Panc1 (cell line): ENCODE data around the gene CD84. TPM values are rescaled to one million over a fixed set of nuclear protein-coding genes. Genes with fewer than 3 reads are reported as not detected.

Experiments
- ATAC-seq: fragments of 200-7000 bp; cut with Tn5 transposase; 2 replicates; pipeline ENCODE4 v1.9.1; 2020; ENCODE audit warnings: mild to moderate bottlenecking, moderate library complexity
- BruUV-seq: library from RNA; stranded (reverse); fragments of 400-500 nt; replicated peaks from 2 replicates; lab custom pipeline; 2021; lab: Mats Ljungman, UMichigan
- CTCF ChIA-PET: fragments of 300-600 bp; sonication (Branson Sonifier 250); formaldehyde crosslinking; loops from one replicate; lab custom pipeline; 2022; ENCODE audit warnings: antibody characterized with exemption; lab: Charles Lee
- POLR2A ChIA-PET: fragments of 300-600 bp; sonication (Branson Sonifier 250); formaldehyde crosslinking; loops from one replicate; lab custom pipeline; 2022; ENCODE audit warnings: antibody characterized with exemption; lab: Charles Lee
- DNase-seq: peaks from one replicate; pipeline ENCODE4 v3.0.0-alpha.2; 2010; ENCODE audit warnings: low read depth, low spot score
- H3K27ac ChIP-seq: 2 replicates; pipeline ENCODE4 v1.5.1; 2011; ENCODE audit warnings: mild to moderate bottlenecking, low read length, inconsistent platforms
- H3K27me3 ChIP-seq: fragments of 200-500 bp; sonication (Bioruptor generic); 2 replicates; pipeline ENCODE4 v1.6.0; 2014; ENCODE audit warnings: low read length, inconsistent platforms; ENCODE audit not compliant: control insufficient read depth, insufficient read depth
- H3K36me3 ChIP-seq: fragments of 200-500 bp; sonication (Bioruptor generic); 2 replicates; pipeline ENCODE4 v1.5.1; 2014; ENCODE audit warnings: inconsistent platforms, mild to moderate bottlenecking, low read length, moderate library complexity; ENCODE audit not compliant: control insufficient read depth, insufficient read depth
- H3K4me1 ChIP-seq: 2 replicates; pipeline ENCODE4 v1.5.1; 2011; ENCODE audit warnings: inconsistent platforms, mild to moderate bottlenecking, low read length, moderate library complexity; ENCODE audit not compliant: control insufficient read depth, insufficient read depth
- H3K4me3 ChIP-seq, 2 experiments: 2 replicates each; pipeline ENCODE4 v1.5.1; 2011 to 2012; ENCODE audit warnings: low read depth in 2 of 2, low read length in 2 of 2, mild to moderate bottlenecking in 2 of 2, inconsistent platforms in 1 of 2, moderate library complexity in 1 of 2
- H3K9me3 ChIP-seq: fragments of 200-500 bp; sonication (Bioruptor generic); 2 replicates; pipeline ENCODE4 v1.5.1; 2014; ENCODE audit warnings: low read depth, mild to moderate bottlenecking, inconsistent platforms, low read length, moderate library complexity; ENCODE audit not compliant: control insufficient read depth, insufficient read depth
- POLR2AphosphoS5 ChIP-seq: IDR thresholded peaks from 2 replicates; pipeline ENCODE4 v1.6.1; 2012; ENCODE audit warnings: mild to moderate bottlenecking, low read depth, low read length, moderate library complexity
- REST ChIP-seq, 2 experiments: IDR thresholded peaks; 2 replicates each; pipeline ENCODE4 v1.6.1; 2011 to 2012; ENCODE audit warnings: low read depth in 2 of 2, control low read depth in 1 of 2, low read length in 1 of 2, mild to moderate bottlenecking in 1 of 2, moderate library complexity in 1 of 2; ENCODE audit not compliant: insufficient read depth in 1 of 2
- SIN3A ChIP-seq: IDR thresholded peaks from 2 replicates; pipeline ENCODE4 v1.6.1; 2012; ENCODE audit warnings: low read depth, mild to moderate bottlenecking, low read length, moderate library complexity, borderline replicate concordance; ENCODE audit not compliant: insufficient read depth
- TCF7L2 ChIP-seq: IDR thresholded peaks from 2 replicates; pipeline ENCODE4 v1.6.1; 2011; ENCODE audit warnings: mild to moderate bottlenecking, low read depth, low read length, inconsistent platforms
- in situ Hi-C: cut with HindIII; loops from 2 replicates; pipeline ENCODE4 v1.10.0; 2016; ENCODE audit warnings: low sequenced_read_pairs, low pct_unique_long_range_greater_than_20kb
- intact Hi-C: fragments of 100-400 bp; cut with micrococcal nuclease; formaldehyde crosslinking; loops from one replicate; pipeline ENCODE4 v1.10.0; 2022; ENCODE audit not compliant: unreplicated experiment
- total RNA-seq: library from RNA; stranded (reverse); gene quantifications from one replicate; pipeline ENCODE4 v1.2.1, GENCODE V29; 2021; ENCODE audit not compliant: unreplicated experiment
- TF ChIP-seq, protein P1 (sequence below): fragments of 450-650 bp; IDR thresholded peaks from 2 replicates; pipeline ENCODE4 v1.5.1; 2017; ENCODE audit warnings: mild to moderate bottlenecking

CD84 gene
- total RNA-seq, 1 experiment from 2014 or later = 0.26 TPM

DNA sequence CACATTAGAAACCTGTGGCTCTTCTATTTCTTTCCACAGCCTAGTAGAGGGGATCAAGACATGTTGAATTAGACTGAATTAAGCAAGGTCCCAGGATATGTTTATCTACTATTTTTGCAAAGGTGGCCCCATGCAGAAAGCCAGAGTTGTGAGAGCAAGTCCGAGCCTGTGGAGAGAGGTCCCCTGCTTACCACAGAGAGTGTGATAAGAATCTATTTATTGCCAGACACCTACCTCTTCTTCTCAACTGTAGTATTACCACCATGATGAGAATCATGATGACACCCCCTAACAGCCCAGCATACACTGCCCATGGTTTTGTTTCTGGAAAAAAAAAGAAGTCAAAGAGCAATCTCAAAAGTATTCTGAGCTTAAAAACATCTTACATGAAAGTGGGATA, 44.6 kb upstream of the CD84 start:
- Histone ChIP-seq H3K4me1 (no peaks in the 10 kb centered on the region), H3K4me3 (no peak overlapping the region), H3K9me3 (no peaks in the 10 kb centered on the region), H3K27ac (no peak overlapping the region), H3K27me3 (peaks cover 3% of the 10 kb centered on the region), H3K36me3 (no peaks in the 10 kb centered on the region)
- in situ Hi-C loops (no loop called here), intact Hi-C loops (no loop called here)
- ChIA-PET CTCF (no interaction called here), POLR2A (no interaction called here)
- no peak for DNase-seq
- TF ChIP-seq SIN3A = no peak
- TF ChIP-seq TCF7L2 = no peak
- no peak for TF ChIP-seq POLR2AphosphoS5
- TF ChIP-seq REST (IDR thresholded peaks at IDR 0.05; ENCODE audit: insufficient read depth in 1 of 2, low read depth in 2 of 2, low read length in 1 of 2) = no peak
- no peak for ATAC-seq
- no TSS peak for BruUV-seq

- no peaks in the 10 kb centered on the region for H3K4me1 ChIP-seq
- TF ChIP-seq POLR2AphosphoS5 (no peak), TCF7L2 (no peak), REST (IDR thresholded peaks at IDR 0.05; ENCODE audit: insufficient read depth in 1 of 2, low read depth in 2 of 2, low read length in 1 of 2) (no peak), SIN3A (no peak)
- TF ChIP-seq, protein P1, sequence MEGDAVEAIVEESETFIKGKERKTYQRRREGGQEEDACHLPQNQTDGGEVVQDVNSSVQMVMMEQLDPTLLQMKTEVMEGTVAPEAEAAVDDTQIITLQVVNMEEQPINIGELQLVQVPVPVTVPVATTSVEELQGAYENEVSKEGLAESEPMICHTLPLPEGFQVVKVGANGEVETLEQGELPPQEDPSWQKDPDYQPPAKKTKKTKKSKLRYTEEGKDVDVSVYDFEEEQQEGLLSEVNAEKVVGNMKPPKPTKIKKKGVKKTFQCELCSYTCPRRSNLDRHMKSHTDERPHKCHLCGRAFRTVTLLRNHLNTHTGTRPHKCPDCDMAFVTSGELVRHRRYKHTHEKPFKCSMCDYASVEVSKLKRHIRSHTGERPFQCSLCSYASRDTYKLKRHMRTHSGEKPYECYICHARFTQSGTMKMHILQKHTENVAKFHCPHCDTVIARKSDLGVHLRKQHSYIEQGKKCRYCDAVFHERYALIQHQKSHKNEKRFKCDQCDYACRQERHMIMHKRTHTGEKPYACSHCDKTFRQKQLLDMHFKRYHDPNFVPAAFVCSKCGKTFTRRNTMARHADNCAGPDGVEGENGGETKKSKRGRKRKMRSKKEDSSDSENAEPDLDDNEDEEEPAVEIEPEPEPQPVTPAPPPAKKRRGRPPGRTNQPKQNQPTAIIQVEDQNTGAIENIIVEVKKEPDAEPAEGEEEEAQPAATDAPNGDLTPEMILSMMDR = no peak
- in situ Hi-C loops (no loop called here), intact Hi-C loops (no loop called here)
- no peaks in the 10 kb centered on the region for H3K9me3 ChIP-seq
- no peak overlapping the region for H3K27ac ChIP-seq
- DNase-seq (no peak), ATAC-seq (no peak)
- POLR2A ChIA-PET = no interaction called here
- BruUV-seq = no TSS peak
- H3K4me3 ChIP-seq = no peak overlapping the region
- H3K36me3 ChIP-seq = no peaks in the 10 kb centered on the region
- CTCF ChIA-PET = no interaction called here
- peaks cover 3% of the 10 kb centered on the region for H3K27me3 ChIP-seq
These were observed 43.9 kb upstream of the CD84 start for GRCh38 chr1:160623227-160623633.
